Epithelial cell of prostate (primary cell): ENCODE results near the gene CTDSPL.
A peak's percentile ranks its signal among the peaks of the same experiment; 100 is the strongest.
"Not testable (repeated sequence)": the region's sequence is repeated elsewhere in the genome, so short reads cannot be mapped to it uniquely, and the experiment has no call there.

Experiments
- DNase-seq: peaks from one replicate; pipeline ENCODE4 v3.0.0-alpha.2; 2011; ENCODE audit warnings: low read depth, low spot score
- H3K27ac ChIP-seq: fragments of 450-650 bp; 2 replicates; pipeline ENCODE4 v1.5.1; 2017; ENCODE audit warnings: mild to moderate bottlenecking

Gene CTDSPL

GRCh38 chr3:37980462-37981347, 119.0 kb downstream of the CTDSPL start:
- no peak overlapping the region for H3K27ac ChIP-seq
- no peak for DNase-seq

- H3K27ac ChIP-seq, result no peak overlapping the region
Observed at GRCh38 chr3:37981348-37981664, 119.6 kb downstream of the CTDSPL start.

GRCh38 chr3:37982331-37982730, 120.7 kb downstream of the CTDSPL start:
- DNase-seq, result no peak
- no peak overlapping the region for H3K27ac ChIP-seq

More at GRCh38 chr3:37981348-37981664, 119.6 kb downstream of the CTDSPL start:
- no peak for DNase-seq

GRCh38 chr3:37984051-37984450, 122.4 kb downstream of the CTDSPL start:
- DNase-seq, result no peak
- no peak overlapping the region for H3K27ac ChIP-seq

GRCh38 chr3:37984596-37984995, 122.9 kb downstream of the CTDSPL start:
- no peak for DNase-seq
- H3K27ac ChIP-seq, result no peak overlapping the region

- H3K27ac ChIP-seq, result peak overlapping the region; percentile 16
- DNase-seq, result no peak
Observed at GRCh38 chr3:37985637-37986320, 124.1 kb downstream of the CTDSPL start.

GRCh38 chr3:37986479-37987314, 125.0 kb downstream of the CTDSPL start:
- no peak for DNase-seq
- H3K27ac ChIP-seq, result no peak overlapping the region

GRCh38 chr3:37987315-37987697, 125.6 kb downstream of the CTDSPL start:
- H3K27ac ChIP-seq, result no peak overlapping the region
- no peak for DNase-seq

GRCh38 chr3:37987751-37988179, 126.1 kb downstream of the CTDSPL start:
- DNase-seq, result no peak
- no peak overlapping the region for H3K27ac ChIP-seq

- not testable (repeated sequence) for H3K27ac ChIP-seq, DNase-seq
Observed at GRCh38 chr3:37988376-37988775, 126.7 kb downstream of the CTDSPL start.

- no peak for DNase-seq
- H3K27ac ChIP-seq, result no peak overlapping the region
Observed at GRCh38 chr3:37988931-37989525, 127.3 kb downstream of the CTDSPL start.

GRCh38 chr3:37989821-37990480, 128.3 kb downstream of the CTDSPL start:
- no peak for DNase-seq
- no peak overlapping the region for H3K27ac ChIP-seq

- H3K27ac ChIP-seq, result peak within 1 kb of the TSS; percentile 69
- no peak for DNase-seq
Observed at GRCh38 chr3:37990527-37990926, 128.8 kb downstream of the CTDSPL start, which contains the start of gene VILL. Gene VILL, plus strand, starts transcription at chr3:37990786. Its CDS starts 2,887 bp downstream, at chr3:37993673.

GRCh38 chr3:37991109-37991508, 129.4 kb downstream of the CTDSPL start:
- peak overlapping the region; percentile 69 for H3K27ac ChIP-seq
- no peak for DNase-seq

GRCh38 chr3:37991823-37992222, 130.1 kb downstream of the CTDSPL start:
- DNase-seq, result no peak

GRCh38 chr3:37992271-37993066, 130.8 kb downstream of the CTDSPL start:
- DNase-seq, result no peak
- peak overlapping the region; percentile 69 for H3K27ac ChIP-seq

More at GRCh38 chr3:37991823-37992222, 130.1 kb downstream of the CTDSPL start:
- H3K27ac ChIP-seq, result peak overlapping the region; percentile 69

- peak overlapping the region; percentile 69 for H3K27ac ChIP-seq
Observed at GRCh38 chr3:37993067-37993455, 131.4 kb downstream of the CTDSPL start.

GRCh38 chr3:37993460-37993819, 131.8 kb downstream of the CTDSPL start:
- no peak for DNase-seq
- H3K27ac ChIP-seq, result peak overlapping the region; percentile 69

More at GRCh38 chr3:37993067-37993455, 131.4 kb downstream of the CTDSPL start:
- no peak for DNase-seq
